Neural progenitor cell (in vitro differentiated cells): ENCODE data around the gene WDTC1. TPM values are rescaled to one million over a fixed set of nuclear protein-coding genes. Genes with fewer than 3 reads are reported as not detected.

Experiments
- DNase-seq: peaks from one replicate; pipeline ENCODE4 v3.0.0-alpha.2; 2016; ENCODE audit warnings: low spot score
- H2AFZ ChIP-seq: fragments of 200-600 bp; sonication (generic); replicated peaks from 2 replicates; pipeline ENCODE4 v1.6.1; 2016; ENCODE audit warnings: antibody characterized with exemption
- H3F3A ChIP-seq: fragments of 200-600 bp; sonication (generic); 2 replicates; pipeline ENCODE4 v1.6.1; 2016; ENCODE audit warnings: antibody characterized with exemption, low read depth
- H3K27ac ChIP-seq: fragments of 200-600 bp; sonication (generic); 2 replicates; pipeline ENCODE4 v1.5.1; 2016; ENCODE audit warnings: mild to moderate bottlenecking
- H3K27me3 ChIP-seq: fragments of 200-600 bp; sonication (generic); 2 replicates; pipeline ENCODE4 v1.6.1; 2016; ENCODE audit warnings: mild to moderate bottlenecking, moderate library complexity
- H3K36me3 ChIP-seq: fragments of 200-600 bp; sonication (generic); 2 replicates; pipeline ENCODE4 v1.5.1; 2016
- H3K4me1 ChIP-seq: fragments of 200-600 bp; sonication (generic); 2 replicates; pipeline ENCODE4 v1.6.1; 2016; ENCODE audit warnings: mixed run types
- H3K4me2 ChIP-seq: fragments of 200-600 bp; sonication (generic); 2 replicates; pipeline ENCODE4 v1.6.1; 2016
- H3K4me3 ChIP-seq: fragments of 200-600 bp; sonication (generic); 2 replicates; pipeline ENCODE4 v1.5.1; 2016
- H3K79me2 ChIP-seq: fragments of 200-600 bp; sonication (generic); 2 replicates; pipeline ENCODE4 v1.6.1; 2016; ENCODE audit warnings: low read depth
- H3K9ac ChIP-seq: fragments of 200-600 bp; sonication (generic); 2 replicates; pipeline ENCODE4 v1.6.1; 2016
- H3K9me3 ChIP-seq: fragments of 200-600 bp; sonication (generic); 2 replicates; pipeline ENCODE4 v1.5.1; 2016; ENCODE audit warnings: low read depth
- H4K20me1 ChIP-seq: fragments of 200-600 bp; sonication (generic); 2 replicates; pipeline ENCODE4 v1.6.1; 2016; ENCODE audit warnings: low read depth
- H3K27ac Mint-ChIP-seq: 3 replicates; pipeline ENCODE4 v1.8.0; 2021; ENCODE audit warnings: mixed read lengths
- H3K27me3 Mint-ChIP-seq: 2 replicates; pipeline ENCODE4 v1.8.0; 2022; ENCODE audit warnings: low read depth, mild to moderate bottlenecking, inconsistent platforms, moderate library complexity, mixed read lengths; ENCODE audit not compliant: insufficient read depth
- H3K36me3 Mint-ChIP-seq: 3 replicates; pipeline ENCODE4 v1.8.0; 2021; ENCODE audit warnings: mixed read lengths
- H3K4me1 Mint-ChIP-seq: 3 replicates; pipeline ENCODE4 v1.8.0; 2021; ENCODE audit warnings: mixed read lengths
- H3K4me3 Mint-ChIP-seq: 3 replicates; pipeline ENCODE4 v1.8.0; 2021; ENCODE audit warnings: mild to moderate bottlenecking, moderate library complexity, mixed read lengths
- H3K9me3 Mint-ChIP-seq: 3 replicates; pipeline ENCODE4 v1.8.0; 2020; ENCODE audit warnings: mixed read lengths
- EZH2 ChIP-seq: fragments of 200-600 bp; sonication (generic); IDR thresholded peaks from 2 replicates; pipeline ENCODE4 v1.6.1; 2017; ENCODE audit warnings: antibody characterized with exemption, mild to moderate bottlenecking, moderate library complexity
- EZH2phosphoT487 ChIP-seq: fragments of 200-600 bp; sonication (generic); IDR thresholded peaks from 2 replicates; pipeline ENCODE4 v1.6.1; 2017; ENCODE audit warnings: antibody characterized with exemption
- total RNA-seq: library from RNA; depleted of rRNA; stranded (reverse); fragments of >200 nt; gene quantifications from 2 replicates; pipeline ENCODE4 v1.2.3, GENCODE V29; 2015; ENCODE audit warnings: low replicate concordance
- TF ChIP-seq, protein P1 (sequence below): fragments of 200-600 bp; sonication (generic); IDR thresholded peaks from 2 replicates; pipeline ENCODE4 v1.5.1; 2017; ENCODE audit warnings: antibody characterized with exemption, mild to moderate bottlenecking

The WDTC1 gene
- total RNA-seq, 1 donor from 2014 or later = 17.8 TPM

DNA sequence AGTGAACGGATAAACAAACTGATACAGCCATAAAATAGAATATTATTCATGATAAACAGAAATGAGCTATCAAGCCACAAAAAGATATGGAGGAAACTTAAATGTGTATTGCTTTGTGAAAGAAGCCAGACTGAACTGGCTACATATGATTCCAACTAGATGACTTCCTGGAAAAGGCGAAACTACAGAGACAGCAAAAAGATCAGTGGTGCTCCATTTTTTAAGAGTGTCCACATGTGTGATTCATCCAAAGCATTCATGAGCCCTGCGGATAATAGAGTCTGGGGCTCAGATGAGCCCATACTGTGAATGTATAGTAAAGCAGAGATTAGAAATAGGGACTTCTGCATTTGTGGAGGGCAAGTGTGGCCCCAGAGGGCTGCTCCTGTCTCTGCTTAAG lies 79.7 kb downstream of the WDTC1 start:
- H3K36me3 ChIP-seq = no peaks in the 10 kb centered on the region
- H3K79me2 ChIP-seq = no peaks in the 10 kb centered on the region
- Mint-ChIP-seq H3K4me1 (peaks cover 13% of the 10 kb centered on the region), H3K9me3 (no peaks in the 10 kb centered on the region), H3K4me3 (no peak overlapping the region), H3K36me3 (no peaks in the 10 kb centered on the region), H3K27me3 (peaks cover 2% of the 10 kb centered on the region), H3K27ac (peak overlapping the region; percentile 6)
- peaks cover 2% of the 10 kb centered on the region for H3F3A ChIP-seq
- DNase-seq = no peak
- H2AFZ ChIP-seq = no peak overlapping the region
- H3K9me3 ChIP-seq = no peaks in the 10 kb centered on the region
- H3K9ac ChIP-seq = no peak overlapping the region
- peaks cover 5% of the 10 kb centered on the region for H3K4me1 ChIP-seq
- no peaks in the 10 kb centered on the region for H3K27me3 ChIP-seq
- H3K27ac ChIP-seq = no peak overlapping the region
- no peak overlapping the region for H3K4me2 ChIP-seq
- no peaks in the 10 kb centered on the region for H4K20me1 ChIP-seq
- no peak overlapping the region for H3K4me3 ChIP-seq
- no peak for TF ChIP-seq EZH2phosphoT487
- TF ChIP-seq EZH2 = no peak
- TF ChIP-seq, protein P1, sequence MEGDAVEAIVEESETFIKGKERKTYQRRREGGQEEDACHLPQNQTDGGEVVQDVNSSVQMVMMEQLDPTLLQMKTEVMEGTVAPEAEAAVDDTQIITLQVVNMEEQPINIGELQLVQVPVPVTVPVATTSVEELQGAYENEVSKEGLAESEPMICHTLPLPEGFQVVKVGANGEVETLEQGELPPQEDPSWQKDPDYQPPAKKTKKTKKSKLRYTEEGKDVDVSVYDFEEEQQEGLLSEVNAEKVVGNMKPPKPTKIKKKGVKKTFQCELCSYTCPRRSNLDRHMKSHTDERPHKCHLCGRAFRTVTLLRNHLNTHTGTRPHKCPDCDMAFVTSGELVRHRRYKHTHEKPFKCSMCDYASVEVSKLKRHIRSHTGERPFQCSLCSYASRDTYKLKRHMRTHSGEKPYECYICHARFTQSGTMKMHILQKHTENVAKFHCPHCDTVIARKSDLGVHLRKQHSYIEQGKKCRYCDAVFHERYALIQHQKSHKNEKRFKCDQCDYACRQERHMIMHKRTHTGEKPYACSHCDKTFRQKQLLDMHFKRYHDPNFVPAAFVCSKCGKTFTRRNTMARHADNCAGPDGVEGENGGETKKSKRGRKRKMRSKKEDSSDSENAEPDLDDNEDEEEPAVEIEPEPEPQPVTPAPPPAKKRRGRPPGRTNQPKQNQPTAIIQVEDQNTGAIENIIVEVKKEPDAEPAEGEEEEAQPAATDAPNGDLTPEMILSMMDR = no peak

DNA sequence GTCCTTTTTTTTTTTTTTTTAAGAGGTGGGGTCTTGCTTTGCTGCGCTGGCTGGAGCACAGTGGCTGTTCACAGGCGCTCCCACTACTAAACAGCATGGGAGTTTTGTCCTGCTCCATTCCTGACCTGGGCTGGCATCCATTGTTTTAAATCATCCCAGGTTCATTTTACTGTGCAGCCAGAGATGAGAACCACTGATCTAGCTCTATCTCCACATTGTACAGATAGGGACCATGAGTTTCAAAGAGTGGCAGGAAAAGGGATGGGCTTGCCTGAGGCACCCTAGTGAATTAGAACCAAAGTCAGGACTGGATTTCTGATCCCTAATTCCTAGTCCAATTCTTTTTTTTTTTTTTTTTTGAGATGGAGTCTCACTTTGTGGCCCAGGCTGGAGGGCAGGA lies 80.3 kb downstream of the WDTC1 start:
- no peaks in the 10 kb centered on the region for H3K36me3 Mint-ChIP-seq
- no peak overlapping the region for H3K4me2 ChIP-seq

DNA sequence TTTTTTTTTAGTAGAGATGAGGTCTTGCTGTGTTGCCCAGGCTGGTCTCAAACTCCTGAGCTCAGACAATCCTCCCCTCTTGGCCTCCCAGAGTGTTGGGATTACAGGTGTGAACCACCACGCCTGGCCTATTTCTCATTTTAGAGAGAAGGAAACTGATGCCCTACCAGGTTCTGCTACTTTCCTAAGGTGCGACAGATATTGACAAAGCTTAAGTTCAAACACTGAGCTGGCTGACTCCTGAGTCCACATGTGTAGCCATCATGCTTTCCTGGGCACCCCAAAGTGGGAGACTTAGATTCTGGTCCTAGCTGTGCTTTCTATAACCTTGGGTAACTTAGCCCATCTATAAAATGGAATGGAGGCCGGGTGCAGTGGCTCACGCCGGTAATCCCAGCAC lies 82.4 kb downstream of the WDTC1 start:
- no peak overlapping the region for H3K4me2 ChIP-seq
- no peak overlapping the region for H2AFZ ChIP-seq
- Mint-ChIP-seq H3K36me3 (no peaks in the 10 kb centered on the region), H3K27ac (no peak overlapping the region), H3K4me3 (peak overlapping the region; percentile 44), H3K9me3 (no peaks in the 10 kb centered on the region), H3K4me1 (peaks cover 16% of the 10 kb centered on the region), H3K27me3 (peaks cover 2% of the 10 kb centered on the region)
- no peaks in the 10 kb centered on the region for H4K20me1 ChIP-seq
- DNase-seq = no peak
- no peak overlapping the region for H3K9ac ChIP-seq
- H3K79me2 ChIP-seq = no peaks in the 10 kb centered on the region
- H3F3A ChIP-seq = peaks cover 7% of the 10 kb centered on the region
- TF ChIP-seq EZH2phosphoT487 (no peak), EZH2 (no peak)
- TF ChIP-seq, protein P1 = no peak
- peaks cover 5% of the 10 kb centered on the region for H3K4me1 ChIP-seq
- H3K27ac ChIP-seq = no peak overlapping the region
- no peaks in the 10 kb centered on the region for H3K36me3 ChIP-seq
- H3K27me3 ChIP-seq = no peaks in the 10 kb centered on the region
- no peak overlapping the region for H3K4me3 ChIP-seq
- H3K9me3 ChIP-seq = no peaks in the 10 kb centered on the region

More for the DNA sequence above, 80.3 kb downstream of the WDTC1 start:
- Histone ChIP-seq H3K9me3 (no peaks in the 10 kb centered on the region), H3K36me3 (no peaks in the 10 kb centered on the region), H3K9ac (no peak overlapping the region), H3K27ac (no peak overlapping the region), H3K27me3 (no peaks in the 10 kb centered on the region), H4K20me1 (no peaks in the 10 kb centered on the region), H3K4me1 (peaks cover 5% of the 10 kb centered on the region), H2AFZ (no peak overlapping the region), H3K4me3 (no peak overlapping the region), H3F3A (no peaks in the 10 kb centered on the region), H3K79me2 (no peaks in the 10 kb centered on the region)
- TF ChIP-seq EZH2 (no peak), EZH2phosphoT487 (no peak)
- TF ChIP-seq, protein P1 = no peak
- Mint-ChIP-seq H3K4me3 (no peak overlapping the region), H3K27me3 (peaks cover 2% of the 10 kb centered on the region), H3K27ac (no peak overlapping the region), H3K4me1 (peaks cover 13% of the 10 kb centered on the region), H3K9me3 (no peaks in the 10 kb centered on the region)
- DNase-seq = no peak
